Measurements from ENCODE around the gene CHN1.

Gene CHN1

GRCh38 chr2:174760845-174761473, 244.2 kb downstream of the CHN1 start:
- DNase-seq: no peak

GRCh38 chr2:174759381-174760065, 245.7 kb downstream of the CHN1 start:
- no peak for DNase-seq

- no peak for DNase-seq
Observed at GRCh38 chr2:174756743-174757142, 248.4 kb downstream of the CHN1 start.

- DNase-seq: no peak
Observed at GRCh38 chr2:174753038-174753633, 252.0 kb downstream of the CHN1 start.

- DNase-seq: no peak
Observed at GRCh38 chr2:174752403-174753037, 252.7 kb downstream of the CHN1 start.

- DNase-seq: no peak
Observed at GRCh38 chr2:174750923-174751441, 254.2 kb downstream of the CHN1 start.

- DNase-seq: no peak
Observed at GRCh38 chr2:174749793-174750192, 255.4 kb downstream of the CHN1 start.

- DNase-seq: no peak
Observed at GRCh38 chr2:174748948-174749347, 256.2 kb downstream of the CHN1 start.

Data from activated gamma-delta T cell (primary cell).